Ovary (tissue), 9 donors: ENCODE data around the gene ARID1B. TPM values are rescaled to one million over a fixed set of nuclear protein-coding genes. Genes with fewer than 3 reads are reported as not detected.

Experiments
- DNase-seq, 5 donors: peaks; one replicate each; pipeline ENCODE4 v3.0.0-alpha.2; 2019 to 2020
- H3K27ac ChIP-seq, 2 donors: fragments of 200-600 bp; one replicate each; pipeline versions ENCODE4 v1.5.1 to v1.8.0; 2019 to 2022
- H3K27me3 ChIP-seq: fragments of 200-600 bp; one replicate; pipeline ENCODE4 v1.8.0; 2022
- H3K36me3 ChIP-seq: fragments of 200-600 bp; sonication (generic); one replicate; pipeline ENCODE4 v1.5.1; 2019
- H3K4me1 ChIP-seq: one replicate; pipeline ENCODE4 v1.8.1; 2013; ENCODE audit warnings: mild to moderate bottlenecking, moderate library complexity; ENCODE audit not compliant: insufficient read depth
- H3K4me3 ChIP-seq: fragments of 200-600 bp; sonication (generic); one replicate; pipeline ENCODE4 v1.5.1; 2017
- H3K9me3 ChIP-seq, 2 donors: fragments of 200-600 bp in 1 of 2; sonication (generic) in 1 of 2; one replicate each; pipeline versions ENCODE4 v1.5.1 to v1.8.1; 2013 to 2019; ENCODE audit warnings: mild to moderate bottlenecking in 1 of 2, moderate library complexity in 1 of 2
- CTCF ChIP-seq, 3 donors: fragments of 450-650 bp in 2 of 3; fragments of 200-600 bp in 1 of 3; IDR thresholded peaks; one replicate each; pipeline versions ENCODE4 v1.5.1 to v1.8.0; 2016 to 2022; ENCODE audit warnings: antibody characterized with exemption in 3 of 3, mild to moderate bottlenecking in 1 of 3
- EP300 ChIP-seq: sonication (generic); formaldehyde crosslinking; IDR thresholded peaks from one replicate; pipeline ENCODE4 v1.6.1; 2017; ENCODE audit warnings: antibody characterized with exemption
- POLR2A ChIP-seq: fragments of 450-650 bp; IDR thresholded peaks from one replicate; pipeline ENCODE4 v1.6.1; 2017; ENCODE audit warnings: antibody characterized with exemption, mild to moderate bottlenecking, moderate library complexity
- WGBS, 3 donors: extraction: QIAGEN DNeasy Blood & Tissue Kit in 1 of 3; methylation state at CpG; one replicate each; pipeline versions ENCODE4 v1.1.5 to v1.1.7; 2013 to 2017; 5-methylcytosine and 5-hydroxymethylcytosine counted together
- intact Hi-C, 4 donors: fragments of 100-400 bp; cut with DNase I; formaldehyde crosslinking; loops; one replicate each; pipeline versions ENCODE4 v1.11.0 to v1.15.1; 2022 to 2023
- polyA plus RNA-seq, 2 donors: library from polyadenylated mRNA; stranded (reverse); fragments of 200-250 nt in 1 of 2; fragments of 350-450 nt in 1 of 2; fragmentation: Illumina TruSeq in 1 of 2; extraction: RNeasy Lipid Tissue Mini Kit (QIAGEN cat#74804) in 1 of 2; gene quantifications; one replicate each; pipeline ENCODE4 v1.2.3, GENCODE V29; 2013 to 2014
- total RNA-seq, 7 donors: library from RNA; depleted of rRNA in 2 of 7; stranded (reverse); fragments of >200 nt in 2 of 7; fragmentation: NEBNext Ultra II Directional in 3 of 7; extraction: Animal tissue kit (Norgen Biotek cat#: 25700) in 3 of 7; gene quantifications; one replicate each; pipeline versions ENCODE4 v1.1.0 to v1.2.4, GENCODE V29; 2016 to 2023
- donor health status: DM: no; HTN: no; CAD: no; lungs with moderate emphysema.
- donor health status: DM: no; HTN: no; CAD: no.
- donor health status: Bipolar disorder and iron deficiency.
- donor health status: DM: yes; HTN: yes; CAD: no.
- donor health status: DM: no; HTN: no; CAD: no.
- donor health status: DM: yes; HTN: yes; CAD: no.

ARID1B gene
- total and polyA plus RNA-seq, 9 donors = 33.2 to 144 (median 105) TPM

- TF ChIP-seq POLR2A (no peak), CTCF (IDR thresholded peaks at IDR 0.05) (no peak), EP300 (no peak)
- Histone ChIP-seq H3K36me3 (no peaks in the 10 kb centered on the region), H3K27ac (peak overlapping the region in 1 of 2 donors; percentile 30), H3K9me3 (no peaks in the 10 kb centered on the region), H3K4me1 (peaks cover 2% of the 10 kb centered on the region), H3K4me3 (peak overlapping the region; percentile 31), H3K27me3 (no peaks in the 10 kb centered on the region)
- WGBS, 3 donors = 59 to 66% (median 61%) methylated on average over 4 of the region's 4 CpGs
- no peak for DNase-seq
- intact Hi-C loops = loop anchor here in 3 of 4 donors (10.0 kb wide), 2 partner anchors 152 to 242 kb away; no protein-coding TSS in a partner anchor
Measured at GRCh38 chr6:157032923-157033322, 255.7 kb downstream of the ARID1B start.

- no peaks in the 10 kb centered on the region for H3K27me3 ChIP-seq
- intact Hi-C loops = loop anchor here in 3 of 4 donors (10.0 kb wide), 2 partner anchors 151 to 241 kb away; no protein-coding TSS in a partner anchor
- 1 to 2% (median 2%) methylated on average over 5 of the region's 5 CpGs for WGBS, 3 donors
Measured at GRCh38 chr6:157033428-157034140, 256.4 kb downstream of the ARID1B start.

GRCh38 chr6:157034436-157035230, 257.5 kb downstream of the ARID1B start:
- DNase-seq = no peak
- Histone ChIP-seq H3K36me3 (no peaks in the 10 kb centered on the region), H3K4me1 (peaks cover 2% of the 10 kb centered on the region), H3K4me3 (no peak overlapping the region), H3K27ac (no peak overlapping the region), H3K27me3 (no peaks in the 10 kb centered on the region), H3K9me3 (no peaks in the 10 kb centered on the region)
- WGBS, 3 donors = 25 to 30% (median 27%) methylated on average over 6 of the region's 6 CpGs
- TF ChIP-seq EP300 = no peak
- peak; percentile 21 to 70 (median 68) for TF ChIP-seq CTCF (IDR thresholded peaks at IDR 0.05)
- intact Hi-C loops = loop anchor here in 3 of 4 donors (5.0 to 10.0 kb wide), 3 partner anchors 148 to 240 kb away; no protein-coding TSS in a partner anchor

More at GRCh38 chr6:157033428-157034140, 256.4 kb downstream of the ARID1B start:
- no peak for DNase-seq
- Histone ChIP-seq H3K9me3 (no peaks in the 10 kb centered on the region), H3K4me1 (peaks cover 2% of the 10 kb centered on the region), H3K27ac (peak overlapping the region in 1 of 2 donors; percentile 30), H3K36me3 (no peaks in the 10 kb centered on the region), H3K4me3 (peak overlapping the region; percentile 31)
- no peak for TF ChIP-seq EP300
- TF ChIP-seq POLR2A = no peak
- TF ChIP-seq CTCF (IDR thresholded peaks at IDR 0.05) = no peak

GRCh38 chr6:157035546-157035945, 258.4 kb downstream of the ARID1B start:
- WGBS, 3 donors = 82 to 84% (median 84%) methylated on average over 2 of the region's 2 CpGs
- intact Hi-C loops = loop anchor here in 3 of 4 donors (5.0 to 10.0 kb wide), 3 partner anchors 147 to 239 kb away; no protein-coding TSS in a partner anchor
- H3K4me3 ChIP-seq = no peak overlapping the region
- H3K36me3 ChIP-seq = no peaks in the 10 kb centered on the region
- H3K27ac ChIP-seq = no peak overlapping the region
- H3K9me3 ChIP-seq = no peaks in the 10 kb centered on the region
- no peak for DNase-seq
- TF ChIP-seq CTCF (IDR thresholded peaks at IDR 0.05) = no peak
- no peak for TF ChIP-seq POLR2A
- TF ChIP-seq EP300 = no peak
- no peaks in the 10 kb centered on the region for H3K4me1 ChIP-seq
- no peaks in the 10 kb centered on the region for H3K27me3 ChIP-seq
